Keratinocyte (primary cell): ENCODE results near the gene CEP295NL. TPM values are rescaled to one million over a fixed set of nuclear protein-coding genes. Genes with fewer than 3 reads are reported as not detected.

Source experiments
- DNase-seq: peaks from one replicate; pipeline ENCODE4 v3.0.0-alpha.2; 2011; ENCODE audit warnings: low read depth, missing footprints, low spot score
- FAIRE-seq: peaks from 2 replicates; lab custom pipeline; 2011; peaks lifted over from hg19 to GRCh38; lab: Jason Lieb, UNC
- H2AFZ ChIP-seq: 2 replicates; pipeline ENCODE4 v1.6.0; 2012; ENCODE audit warnings: low read length, control low read depth, inconsistent platforms; ENCODE audit not compliant: control insufficient read depth
- H3K27ac ChIP-seq: 2 replicates; pipeline ENCODE4 v1.5.1; 2011; ENCODE audit warnings: low read length; ENCODE audit not compliant: control insufficient read depth, insufficient read depth
- H3K27me3 ChIP-seq: 3 replicates; pipeline ENCODE4 v1.6.0; 2011; ENCODE audit warnings: low read length; ENCODE audit not compliant: control insufficient read depth, insufficient read depth; ENCODE audit errors: extremely low read depth
- H3K36me3 ChIP-seq, 2 experiments: 2 replicates in 1 of 2; 3 replicates in 1 of 2; pipeline ENCODE4 v1.5.1; 2011; ENCODE audit warnings: low read length in 2 of 2, mild to moderate bottlenecking in 1 of 2; ENCODE audit not compliant: control insufficient read depth in 2 of 2, insufficient read depth in 2 of 2; ENCODE audit errors: extremely low read depth in 1 of 2
- H3K4me1 ChIP-seq: 3 replicates; pipeline ENCODE4 v1.5.1; 2011; ENCODE audit warnings: low read length; ENCODE audit not compliant: control insufficient read depth, insufficient read depth; ENCODE audit errors: extremely low read depth
- H3K4me2 ChIP-seq: 3 replicates; pipeline ENCODE4 v1.6.0; 2011; ENCODE audit warnings: low read depth, low read length; ENCODE audit not compliant: control insufficient read depth, insufficient read depth; ENCODE audit errors: extremely low read depth
- H3K4me3 ChIP-seq, 3 experiments: fragments of 200-600 bp in 1 of 3; sonication (generic) in 1 of 3; 2 replicates in 2 of 3; 3 replicates in 1 of 3; pipeline ENCODE4 v1.5.1; 2011 to 2016; ENCODE audit warnings: low read length in 3 of 3, mild to moderate bottlenecking in 3 of 3, control low read depth in 2 of 3, inconsistent platforms in 1 of 3, low read depth in 1 of 3, mixed read lengths in 1 of 3, mixed run types in 1 of 3, moderate library complexity in 1 of 3; ENCODE audit not compliant: control insufficient read depth in 2 of 3, insufficient read depth in 2 of 3; ENCODE audit errors: extremely low read depth in 1 of 3
- H3K79me2 ChIP-seq: 2 replicates; pipeline ENCODE4 v1.6.0; 2012; ENCODE audit warnings: low read length; ENCODE audit not compliant: control insufficient read depth, insufficient read depth
- H3K9ac ChIP-seq: 3 replicates; pipeline ENCODE4 v1.6.0; 2011; ENCODE audit warnings: low read length; ENCODE audit not compliant: control insufficient read depth, insufficient read depth; ENCODE audit errors: extremely low read depth
- H3K9me1 ChIP-seq: 3 replicates; pipeline ENCODE4 v1.6.0; 2011; ENCODE audit warnings: low read length; ENCODE audit not compliant: control insufficient read depth, insufficient read depth; ENCODE audit errors: extremely low read depth
- H3K9me3 ChIP-seq: 2 replicates; pipeline ENCODE4 v1.5.1; 2012; ENCODE audit warnings: low read depth, low read length; ENCODE audit not compliant: control insufficient read depth
- H4K20me1 ChIP-seq: 3 replicates; pipeline ENCODE4 v1.6.0; 2011; ENCODE audit warnings: low read length; ENCODE audit not compliant: control insufficient read depth, insufficient read depth; ENCODE audit errors: extremely low read depth
- CTCF ChIP-seq, 3 experiments: IDR thresholded peaks in 1 of 3; conservative IDR thresholded peaks in 1 of 3; optimal IDR thresholded peaks in 1 of 3; 2 replicates in 2 of 3; 3 replicates in 1 of 3; pipeline versions ENCODE3 to v1.5.1; 2011; ENCODE audit warnings: low read length in 3 of 3, mild to moderate bottlenecking in 3 of 3, moderate library complexity in 2 of 3, control low read depth in 1 of 3, inconsistent platforms in 1 of 3; ENCODE audit not compliant: insufficient read depth in 2 of 3; ENCODE audit errors: extremely low read depth in 1 of 3
- EZH2 ChIP-seq: IDR thresholded peaks from one replicate; pipeline ENCODE4 v1.6.1; 2012; ENCODE audit warnings: inconsistent platforms, mild to moderate bottlenecking, low read length, moderate library complexity
- dilution Hi-C: fragments of 300-500 bp; cut with MboI; formaldehyde crosslinking; loops from one replicate; pipeline ENCODE4 v1.7.0; 2020; ENCODE audit warnings: low sequenced_read_pairs; ENCODE audit not compliant: extremely low pct_ligation_motif_present
- polyA plus RNA-seq, 5 experiments: library from polyadenylated mRNA; depleted of rRNA in 3 of 5; stranded (reverse) in 3 of 5; stranded (forward) in 1 of 5; unstranded in 1 of 5; fragments of >200 nt; gene quantifications; 1 replicate in 1 of 5; 2 replicates in 3 of 5; 3 replicates in 1 of 5; pipeline versions ENCODE4 v1.2.1 to v1.2.3, GENCODE V29; 2011 to 2012; ENCODE audit warnings: missing spikeins in 2 of 5, low read depth in 1 of 5, low replicate concordance in 1 of 5

Gene CEP295NL
- polyA plus RNA-seq, 1 donor (not counting 4 experiments of a cell fraction or from before 2014, with no cell fraction given): not detected

GRCh38 chr17:78886954-78887353, 16.0 kb downstream of the CEP295NL start:
- no peak for TF ChIP-seq CTCF (optimal IDR thresholded peaks at IDR 0.05 in 1 of 3, IDR thresholded peaks at IDR 0.05 in 1 of 3, conservative IDR thresholded peaks at IDR 0.05 in 1 of 3; ENCODE audit: extremely low read depth in 1 of 3, insufficient read depth in 2 of 3, low read length in 3 of 3)
- no peak for TF ChIP-seq EZH2
- Histone ChIP-seq H3K79me2 (no peaks in the 10 kb centered on the region), H3K4me3 (no peak overlapping the region), H4K20me1 (peaks cover 1% of the 10 kb centered on the region), H3K27me3 (peaks cover 11% of the 10 kb centered on the region), H3K9me1 (no peaks in the 10 kb centered on the region), H3K9me3 (no peaks in the 10 kb centered on the region), H3K36me3 (no peaks in the 10 kb centered on the region), H3K9ac (no peak overlapping the region), H3K27ac (no peak overlapping the region), H3K4me2 (no peak overlapping the region), H3K4me1 (peaks cover 9% of the 10 kb centered on the region), H2AFZ (no peak overlapping the region)
- FAIRE-seq (no peak), DNase-seq (no peak)
- dilution Hi-C loops: no loop called here

GRCh38 chr17:78885956-78886355, 17.0 kb downstream of the CEP295NL start:
- no peaks in the 10 kb centered on the region for H3K79me2 ChIP-seq
- dilution Hi-C loops: no loop called here
- H3K4me3 ChIP-seq: no peak overlapping the region
- FAIRE-seq (no peak), DNase-seq (no peak)
- H3K27me3 ChIP-seq: peaks cover 11% of the 10 kb centered on the region
- no peak overlapping the region for H2AFZ ChIP-seq
- H3K4me2 ChIP-seq: no peak overlapping the region
- H3K9me1 ChIP-seq: no peaks in the 10 kb centered on the region
- H3K27ac ChIP-seq: no peak overlapping the region
- H4K20me1 ChIP-seq: no peaks in the 10 kb centered on the region
- no peak for TF ChIP-seq EZH2
- H3K4me1 ChIP-seq: peaks cover 9% of the 10 kb centered on the region
- no peaks in the 10 kb centered on the region for H3K9me3 ChIP-seq
- no peaks in the 10 kb centered on the region for H3K36me3 ChIP-seq
- H3K9ac ChIP-seq: no peak overlapping the region
